Retina (tissue), 1 donor: ENCODE data around the gene MRPL23.
A peak's percentile ranks its signal among the peaks of the same experiment; 100 is the strongest.

ENCODE experiments used
- DNase-seq: peaks from one replicate; pipeline ENCODE4 v3.0.0-alpha.2; 2016

Gene MRPL23

DNA sequence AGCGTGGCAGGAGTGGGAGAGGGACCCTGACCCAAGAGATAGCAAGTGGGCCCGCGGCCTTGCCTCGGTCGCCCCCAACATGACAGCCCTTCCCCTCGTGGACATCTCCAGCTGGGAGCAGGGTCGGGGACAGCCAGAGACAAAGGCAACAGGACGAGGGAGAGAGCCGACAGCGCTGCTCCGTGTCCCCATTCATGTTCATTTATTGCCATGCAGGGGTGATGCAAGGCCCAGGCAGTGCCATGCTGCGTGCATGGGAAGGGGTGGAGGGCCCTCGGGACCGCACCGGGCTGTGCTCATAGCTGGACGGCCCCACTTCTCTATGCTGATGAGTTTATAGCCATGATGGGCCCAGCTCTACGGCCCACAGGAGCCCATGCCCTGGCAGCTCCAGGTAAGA is 12.7 kb downstream of the MRPL23 start:
- no peak for DNase-seq

DNA sequence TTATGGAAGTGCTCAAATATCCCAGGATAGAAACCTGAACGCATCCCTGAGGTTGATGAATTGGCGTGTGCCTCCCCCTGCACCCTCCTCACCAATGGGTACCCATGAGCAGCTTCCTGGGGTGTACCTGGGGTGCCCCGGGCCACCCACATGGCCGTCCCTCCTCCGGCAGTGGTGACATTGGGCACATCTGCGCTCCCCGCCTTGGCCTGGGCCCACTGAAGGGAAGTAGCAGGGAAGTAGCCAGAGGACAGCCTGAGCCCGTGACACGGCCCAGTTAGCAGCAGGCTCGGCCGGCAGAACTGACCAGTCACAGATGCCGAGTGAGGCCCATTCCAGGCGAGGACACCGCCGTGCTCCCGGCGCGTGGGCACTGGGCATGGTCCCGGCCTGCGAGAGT is 16.7 kb downstream of the MRPL23 start:
- no peak for DNase-seq

DNA sequence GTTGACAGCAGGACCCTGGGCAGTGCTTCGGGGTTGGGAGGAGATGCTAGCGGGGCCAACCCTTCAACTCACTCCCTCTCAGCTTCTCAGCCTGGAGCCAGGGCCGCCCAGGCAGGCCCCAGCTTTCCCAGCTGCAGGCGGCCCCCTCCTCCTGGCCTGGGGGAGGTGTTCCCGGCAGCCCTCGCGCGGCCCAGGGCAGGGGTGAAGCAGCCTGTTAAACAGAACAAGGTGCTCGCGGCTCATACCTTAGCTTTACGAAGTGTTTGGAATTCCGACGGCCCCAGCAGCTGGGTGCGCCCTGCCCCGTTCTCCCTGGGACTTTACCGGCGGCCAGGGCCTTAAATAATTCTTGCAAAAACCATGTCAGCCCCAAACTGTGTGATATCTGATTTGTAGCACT is 17.2 kb downstream of the MRPL23 start:
- no peak for DNase-seq

DNA sequence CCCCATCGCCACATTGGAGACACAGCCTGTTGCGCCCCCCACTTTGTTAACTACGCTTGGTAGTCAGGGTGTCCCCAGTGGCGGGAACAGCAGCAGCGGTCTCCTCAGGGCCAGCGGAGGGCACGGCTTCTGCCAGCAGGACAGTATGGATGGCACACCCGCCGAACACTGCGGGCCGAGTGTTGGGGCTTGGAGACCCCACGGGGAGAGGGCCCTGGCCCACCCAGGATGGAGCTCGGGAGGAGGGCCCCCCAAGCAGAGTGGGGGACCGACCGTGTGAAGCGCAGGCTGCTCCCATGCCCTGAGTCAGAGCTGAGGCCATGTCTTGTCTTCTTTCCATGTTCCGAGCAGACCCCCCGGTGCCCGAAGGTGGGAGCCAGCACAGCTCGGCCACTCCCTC is 17.8 kb downstream of the MRPL23 start:
- no peak for DNase-seq

DNA sequence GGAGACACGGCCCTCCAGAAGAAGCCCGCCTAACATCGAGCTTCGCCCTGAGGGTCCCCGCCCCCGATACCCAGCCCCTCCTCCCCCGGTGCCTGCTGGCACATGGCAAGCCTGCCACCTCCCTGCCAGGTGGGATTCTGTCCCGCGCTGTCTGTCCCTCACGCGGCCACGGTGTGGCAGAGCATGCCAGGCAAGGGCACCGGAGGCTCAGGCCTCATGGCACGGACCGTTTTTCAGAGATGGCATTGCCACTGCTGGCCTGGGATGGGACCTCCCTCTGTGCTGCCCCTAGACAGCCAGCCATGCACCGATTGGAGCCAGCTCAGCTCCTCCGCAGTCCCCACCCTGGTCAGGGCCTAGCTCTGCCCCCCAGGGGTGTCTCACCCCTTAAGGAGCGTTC is 19.4 kb downstream of the MRPL23 start:
- DNase-seq = no peak

DNA sequence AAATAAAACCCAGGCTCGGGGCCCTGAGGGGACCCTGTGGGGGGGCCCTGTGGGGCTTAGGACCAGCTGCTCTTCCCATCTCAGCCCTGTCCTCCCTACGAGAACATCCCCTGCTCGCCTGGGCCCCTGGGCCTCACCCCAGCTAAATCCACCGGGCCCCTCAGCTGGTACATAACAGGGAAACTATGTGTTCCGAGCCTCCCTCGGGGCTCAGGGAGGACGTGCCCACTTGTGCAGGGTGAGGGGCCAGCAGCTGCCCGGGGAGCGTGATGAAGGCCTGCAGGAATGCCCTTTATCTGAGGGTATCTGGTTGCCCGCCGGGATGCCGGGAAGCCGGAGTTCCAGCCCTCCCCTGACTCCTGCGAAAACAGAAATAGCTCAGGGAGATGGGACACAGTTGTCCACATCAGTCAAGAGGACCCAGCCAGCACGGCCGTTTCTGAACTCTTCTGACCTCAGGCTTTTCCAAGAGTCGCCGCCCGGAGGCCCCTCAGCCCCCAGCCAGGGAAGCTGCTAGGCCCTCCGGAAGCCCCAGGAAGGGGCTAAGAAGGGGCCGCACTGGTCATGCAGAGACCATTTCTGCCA is 20.6 kb downstream of the MRPL23 start:
- DNase-seq = peak; percentile 8

DNA sequence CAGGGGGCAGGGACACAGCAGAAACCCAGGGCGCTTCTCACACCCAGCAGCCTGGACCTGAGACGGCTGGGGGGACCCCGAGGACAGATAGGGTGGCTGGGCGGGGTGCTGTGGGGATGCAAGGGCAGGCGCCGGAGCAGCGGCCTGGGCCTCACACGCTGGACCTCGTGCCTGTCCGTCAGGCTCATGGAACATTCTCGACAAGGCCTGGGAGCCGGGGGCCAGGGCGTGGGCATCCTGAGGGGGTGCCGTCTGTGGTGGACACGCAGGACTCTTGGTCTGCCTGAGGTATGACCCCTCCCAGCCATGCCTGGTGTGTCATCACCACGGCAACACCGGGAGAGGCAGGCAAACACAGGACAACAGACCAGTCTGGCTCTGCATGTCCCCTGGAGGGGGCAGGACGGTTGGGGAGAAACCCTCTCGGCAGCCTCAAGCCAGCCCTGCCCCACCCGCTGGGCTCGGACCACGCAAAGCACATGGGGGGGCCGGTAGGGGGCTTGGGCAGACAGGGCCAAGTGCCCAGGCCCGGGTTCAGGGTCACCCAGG is 21.4 kb downstream of the MRPL23 start:
- DNase-seq = no peak

DNA sequence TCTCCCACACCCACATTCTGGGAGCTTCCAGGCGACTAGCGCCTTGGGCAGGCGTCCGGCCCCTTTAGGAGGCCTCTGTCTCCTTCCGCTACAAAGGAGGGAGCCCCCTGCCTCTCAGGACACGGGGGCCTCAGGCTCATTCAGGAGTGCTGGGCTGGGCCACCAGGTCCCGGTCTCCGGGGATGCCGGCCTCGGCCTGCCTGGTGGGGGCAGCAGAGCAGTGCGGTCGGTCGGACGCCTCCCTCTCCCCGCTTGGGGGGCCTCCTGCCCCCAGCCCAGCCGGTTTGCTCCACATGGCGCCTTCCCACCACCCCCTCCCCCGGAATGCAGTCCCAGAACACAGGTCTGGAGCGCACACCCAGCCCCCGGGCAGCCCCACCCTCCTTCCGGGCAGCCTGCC is 21.9 kb downstream of the MRPL23 start:
- DNase-seq = no peak

DNA sequence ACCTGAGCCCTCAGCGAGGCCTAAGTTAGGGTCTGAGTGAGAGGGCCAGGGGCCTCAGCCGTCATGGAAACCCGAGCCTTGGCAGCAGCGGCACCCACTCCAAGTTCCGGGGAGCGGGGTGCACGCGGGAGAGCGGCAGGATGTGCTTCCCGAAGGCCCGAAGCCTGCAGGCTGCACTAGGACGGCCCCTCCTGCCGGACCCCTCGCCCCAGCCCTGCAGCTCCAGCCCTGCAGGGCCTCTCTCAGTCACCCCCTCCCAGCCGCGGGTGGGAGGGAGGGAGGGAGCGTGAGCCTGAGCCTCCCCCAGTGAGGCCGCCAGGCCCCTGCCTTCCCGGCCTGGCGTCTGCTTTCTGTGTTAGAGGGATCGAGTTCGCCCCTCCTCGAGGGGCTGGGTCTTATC is 22.6 kb downstream of the MRPL23 start:
- no peak for DNase-seq

DNA sequence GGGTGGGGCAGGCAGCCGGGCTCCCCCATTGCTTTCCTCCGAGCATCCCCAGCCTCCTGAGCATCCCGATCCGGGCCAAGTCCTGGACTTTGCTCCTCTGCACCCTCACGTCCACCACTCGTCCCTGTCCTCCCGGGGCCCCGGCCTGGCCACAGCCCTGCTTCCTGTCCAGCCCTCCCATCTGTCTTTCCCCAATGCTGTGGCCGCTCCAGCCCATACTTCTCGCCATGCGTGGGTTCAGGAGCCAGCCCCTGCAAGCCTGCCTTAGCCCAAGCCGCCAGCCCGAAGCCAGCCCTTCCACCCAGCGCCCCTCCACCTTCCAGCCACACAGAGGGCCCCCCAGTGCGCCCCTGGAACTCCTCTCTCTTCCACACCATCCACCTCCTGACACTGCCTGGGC is 23.8 kb downstream of the MRPL23 start:
- DNase-seq = no peak

DNA sequence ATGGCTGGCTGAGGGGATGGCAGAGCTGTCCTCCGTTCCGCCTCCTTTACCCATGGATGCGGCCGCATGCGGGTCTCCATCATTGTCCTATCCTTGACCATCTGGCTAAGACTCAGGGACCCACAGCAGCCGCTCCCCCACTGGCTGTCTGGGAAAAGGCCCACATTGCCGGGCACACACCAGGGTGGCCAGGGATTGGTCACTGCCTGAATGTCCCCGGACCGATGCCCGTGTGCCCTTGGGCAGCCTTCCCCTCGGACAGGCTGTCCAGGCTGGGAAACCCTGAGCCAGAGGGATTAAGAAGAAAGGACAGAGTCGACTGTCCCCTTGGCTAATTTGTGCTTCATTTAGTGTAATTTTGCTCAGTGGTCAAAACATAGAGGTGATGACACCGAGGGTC is 28.1 kb downstream of the MRPL23 start:
- DNase-seq = no peak

DNA sequence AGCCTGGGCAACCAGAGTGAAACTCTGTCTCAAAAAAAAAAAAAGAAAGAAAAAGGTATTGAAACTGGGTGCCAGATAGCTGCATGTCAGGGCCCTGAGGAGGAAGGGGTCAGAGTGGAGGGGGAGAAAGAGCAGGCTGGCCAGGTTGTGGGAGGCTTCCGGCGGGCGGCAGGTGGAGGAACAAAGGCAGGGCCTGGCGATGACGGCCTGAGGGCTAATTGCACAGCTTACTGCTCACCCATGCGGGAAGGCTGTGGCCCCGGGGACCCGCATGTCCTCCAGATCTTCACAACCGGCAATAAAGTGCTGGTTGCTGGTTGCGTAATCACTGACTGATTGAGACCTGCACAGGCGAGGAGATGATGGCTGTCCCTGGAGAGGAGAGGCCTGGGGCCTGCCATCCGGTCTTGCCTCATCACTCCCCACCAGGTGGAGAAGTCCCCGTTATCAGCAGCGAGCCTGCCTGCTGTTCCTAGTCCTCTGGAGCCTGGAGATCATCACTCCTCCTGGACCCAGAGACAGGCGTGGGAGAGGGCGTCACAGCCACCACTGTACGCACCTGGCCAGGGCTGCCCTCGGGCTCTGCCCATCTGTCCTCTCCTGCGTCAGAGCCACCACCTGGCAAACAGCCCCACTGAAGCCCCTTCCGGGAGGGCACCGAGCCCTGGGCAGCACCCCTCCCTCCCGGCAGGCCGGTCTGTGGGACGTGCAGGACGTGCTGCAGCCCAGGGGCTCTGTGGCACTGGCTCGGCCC is 31.8 kb downstream of the MRPL23 start:
- DNase-seq = no peak

DNA sequence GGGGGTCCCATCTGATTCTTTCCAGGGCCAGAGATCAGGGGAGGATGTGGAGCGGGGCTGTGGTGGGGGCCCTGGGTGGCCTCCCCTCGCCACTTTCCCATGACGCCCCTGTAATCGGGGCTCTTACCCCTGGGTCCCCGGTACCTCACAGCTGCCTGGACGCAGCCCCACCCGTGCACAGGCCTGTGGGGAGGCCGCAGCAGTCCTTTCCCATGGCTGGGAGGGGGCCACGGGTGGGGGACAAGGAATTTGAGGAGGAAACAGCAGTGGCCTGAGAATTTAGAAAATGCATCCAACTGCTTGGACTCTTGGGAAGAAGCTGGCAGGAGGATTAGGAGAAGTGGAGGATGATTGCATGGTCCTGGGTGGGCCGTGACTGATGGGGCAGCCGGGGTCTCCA is 32.5 kb downstream of the MRPL23 start:
- DNase-seq = no peak

DNA sequence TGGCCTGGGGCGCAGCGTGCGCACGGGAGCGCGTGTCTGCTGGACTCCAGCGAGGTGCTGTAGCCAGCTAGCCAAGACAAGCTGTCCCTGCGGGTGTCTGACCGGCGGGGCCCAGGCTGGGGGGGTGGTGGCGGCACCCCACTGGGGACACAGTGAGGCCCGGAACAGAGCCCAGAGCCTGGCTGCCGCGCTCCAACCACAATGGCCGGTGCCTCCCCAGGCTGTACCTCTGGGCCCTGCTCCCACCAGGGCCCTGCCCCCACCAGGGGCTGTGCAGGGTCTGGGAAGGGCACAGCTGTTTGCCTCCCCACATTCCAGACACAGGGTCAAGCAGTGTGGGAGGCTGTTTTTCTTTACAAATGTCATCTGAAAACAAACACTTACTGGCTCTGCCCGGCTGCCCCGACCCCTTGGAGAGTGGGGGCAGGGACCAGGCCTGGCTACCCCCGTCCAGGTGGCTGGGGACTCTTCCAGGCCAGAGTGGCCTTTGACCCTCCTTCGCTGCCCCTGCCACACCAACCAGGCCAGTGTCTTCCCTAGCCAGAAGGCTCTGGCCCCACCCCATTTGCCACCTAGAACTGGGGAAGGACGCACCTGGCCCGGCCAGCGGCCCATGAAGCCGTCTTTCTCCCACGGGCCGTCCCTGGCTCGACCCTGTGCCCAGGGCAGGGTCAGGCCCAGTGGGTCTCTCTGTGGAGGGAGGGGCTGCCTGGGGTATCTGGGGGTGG is 35.9 kb downstream of the MRPL23 start:
- DNase-seq = no peak

DNA sequence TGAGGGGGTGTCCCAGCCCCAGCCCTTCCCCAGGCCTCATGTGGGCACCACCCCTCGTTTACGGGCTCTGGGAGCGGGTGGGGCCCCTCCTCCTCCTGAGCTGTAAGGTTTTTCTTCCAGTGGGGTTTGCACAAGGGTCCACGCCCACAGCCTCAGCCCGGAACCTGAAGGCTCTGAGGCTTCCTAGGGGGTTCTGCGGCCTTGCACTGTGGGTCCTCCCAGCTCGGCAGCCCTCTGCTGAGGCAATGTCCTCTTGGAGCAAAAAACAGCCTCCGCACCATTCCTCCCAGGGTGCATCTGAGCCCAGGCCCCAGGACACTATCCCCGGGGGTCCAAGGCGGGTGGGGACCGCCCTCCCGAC is 36.4 kb downstream of the MRPL23 start:
- DNase-seq = no peak

DNA sequence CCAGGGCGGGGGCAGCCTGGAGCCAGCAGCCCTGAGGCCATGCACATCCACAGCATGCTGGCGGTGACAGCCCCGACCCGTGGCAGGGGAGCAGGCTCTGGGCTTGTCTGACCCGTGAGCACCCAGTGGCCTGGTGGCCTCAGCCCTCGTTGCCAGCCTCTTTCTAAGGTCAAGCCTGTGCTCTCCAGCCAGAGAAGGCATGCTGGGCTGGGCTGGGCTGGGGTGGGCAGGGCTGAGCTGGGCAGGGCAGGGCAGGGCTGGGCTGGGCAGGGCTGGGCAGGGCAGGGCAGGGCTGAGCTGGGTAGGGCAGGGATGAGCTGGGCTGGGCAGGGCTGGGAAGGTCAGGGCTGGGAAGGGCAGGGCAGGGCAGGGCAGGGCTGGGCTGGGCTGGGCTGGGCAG is 39.9 kb downstream of the MRPL23 start:
- DNase-seq = no peak

DNA sequence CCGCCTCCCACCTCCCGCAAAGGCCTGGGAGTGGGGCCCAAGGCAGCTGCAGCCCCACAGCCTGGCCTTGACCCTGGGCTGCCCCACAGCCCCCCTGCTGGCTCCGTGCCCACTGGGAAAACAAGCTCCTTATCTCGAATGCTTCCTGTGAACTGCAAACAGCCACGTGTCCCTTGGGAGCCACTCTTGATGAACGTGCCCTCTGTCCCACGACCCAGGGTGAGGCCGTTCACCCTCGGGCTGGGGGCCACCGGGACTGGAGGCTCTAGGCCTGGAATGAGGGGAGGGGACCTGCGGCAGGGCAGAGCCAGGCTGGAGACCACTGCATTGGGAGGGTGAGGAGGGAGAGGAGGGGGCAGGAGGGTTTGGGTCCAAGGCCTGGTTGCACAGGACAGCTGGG is 41.0 kb downstream of the MRPL23 start:
- DNase-seq = no peak

DNA sequence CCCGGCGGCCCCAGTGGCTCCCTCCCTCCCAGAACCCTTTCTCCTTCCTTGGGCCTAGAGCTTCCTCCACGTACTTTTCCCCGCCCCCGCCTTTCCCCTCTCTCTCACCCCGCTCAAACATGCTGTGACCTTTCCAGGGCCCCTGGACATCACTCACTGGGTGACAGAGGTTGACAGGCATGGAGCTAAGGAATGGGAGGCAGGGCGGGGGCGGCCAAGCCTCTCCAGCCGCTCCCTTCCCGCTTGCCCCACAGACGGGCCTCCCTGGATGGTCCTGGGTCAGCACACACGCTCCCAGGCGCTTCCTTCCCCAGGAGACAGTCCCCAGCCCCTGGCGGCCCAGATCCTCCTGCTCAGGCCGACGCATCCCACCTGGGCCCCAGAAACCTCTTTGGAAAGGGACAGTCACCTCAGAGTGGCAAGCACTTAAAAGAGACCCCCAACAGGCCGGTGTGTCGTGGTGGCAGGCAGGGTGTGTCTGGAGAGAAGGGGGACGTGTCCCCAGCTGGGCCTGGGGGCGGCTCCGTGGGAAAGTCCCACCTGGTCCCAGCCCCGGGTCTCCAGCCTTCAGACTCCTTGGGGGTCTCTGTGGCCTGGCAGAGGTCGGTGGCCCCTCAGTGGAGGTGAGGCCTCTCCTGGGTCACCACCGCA is 41.7 kb downstream of the MRPL23 start:
- peak; percentile 42 for DNase-seq

DNA sequence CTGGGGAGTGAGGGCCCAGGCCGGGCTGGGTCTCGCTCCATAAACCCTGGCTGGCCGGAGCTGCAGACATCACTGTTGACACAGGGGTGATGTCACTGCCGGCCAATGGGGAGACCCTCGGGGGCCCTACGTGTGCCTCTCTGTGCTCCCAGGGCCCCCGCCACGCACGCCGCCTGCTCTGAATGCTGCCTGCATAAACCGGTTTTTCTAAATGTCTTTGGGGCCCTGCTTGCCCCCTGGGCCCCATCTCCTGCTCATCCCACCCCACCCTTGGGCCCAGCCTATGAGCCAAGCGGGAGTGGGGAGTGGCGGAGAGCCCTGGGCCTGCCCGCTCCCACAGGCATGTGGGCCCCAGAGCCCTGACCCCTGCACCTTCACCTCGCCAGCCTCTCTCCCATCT is 42.8 kb downstream of the MRPL23 start:
- DNase-seq = no peak

DNA sequence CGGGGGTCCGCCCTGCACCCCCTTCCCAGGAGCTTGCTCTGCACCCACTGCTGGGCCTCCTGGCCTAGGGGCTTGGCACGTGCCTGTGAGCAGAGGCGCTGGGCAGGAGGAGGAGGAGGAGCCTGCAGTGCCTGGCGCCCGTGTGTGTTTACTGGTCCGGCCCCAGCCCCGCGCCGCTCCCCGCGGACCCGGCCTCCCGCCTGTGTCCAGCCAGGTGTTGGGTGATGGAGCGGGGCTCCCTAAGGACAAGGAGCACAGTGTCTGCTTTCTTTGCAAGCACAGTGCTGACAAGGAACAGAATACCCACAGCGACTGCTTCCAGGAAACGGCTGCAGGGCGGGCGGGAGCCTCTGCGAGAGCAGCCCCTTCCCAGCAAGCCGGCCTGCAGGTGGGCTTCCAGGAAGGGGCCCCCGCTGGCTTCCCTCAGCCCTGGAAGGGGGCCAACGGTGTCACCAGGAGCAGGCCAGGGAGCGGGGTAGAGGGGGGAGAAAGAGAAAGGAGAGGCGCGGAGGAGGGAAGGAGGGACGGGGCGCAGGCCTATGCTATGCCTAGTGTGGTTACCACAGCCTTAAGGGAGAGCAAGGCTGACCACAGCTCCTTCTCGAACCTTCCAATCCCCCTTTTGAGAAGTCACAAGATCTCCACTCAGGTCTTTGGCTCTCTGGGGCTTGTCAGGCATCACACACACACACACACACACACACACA is 43.9 kb downstream of the MRPL23 start:
- DNase-seq = no peak

DNA sequence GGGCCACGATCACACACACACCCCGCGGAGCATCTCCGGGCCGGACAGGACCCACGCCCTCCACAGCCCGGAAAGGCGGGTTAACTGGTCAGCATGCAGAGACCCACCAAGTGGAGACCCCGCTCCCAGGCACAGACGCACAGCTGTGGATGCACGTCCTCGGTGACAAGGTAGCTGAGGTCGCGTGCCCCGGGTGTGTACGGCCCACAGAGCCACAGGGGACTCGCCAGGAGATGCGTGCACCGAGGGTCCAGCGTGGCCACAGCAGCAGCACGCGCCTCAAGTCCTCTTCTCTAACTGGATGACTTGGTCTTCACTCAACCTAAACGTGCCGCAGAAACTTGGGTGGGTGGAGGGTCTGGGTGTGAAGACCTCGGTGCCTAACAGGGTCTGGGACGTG is 45.0 kb downstream of the MRPL23 start:
- DNase-seq = no peak

DNA sequence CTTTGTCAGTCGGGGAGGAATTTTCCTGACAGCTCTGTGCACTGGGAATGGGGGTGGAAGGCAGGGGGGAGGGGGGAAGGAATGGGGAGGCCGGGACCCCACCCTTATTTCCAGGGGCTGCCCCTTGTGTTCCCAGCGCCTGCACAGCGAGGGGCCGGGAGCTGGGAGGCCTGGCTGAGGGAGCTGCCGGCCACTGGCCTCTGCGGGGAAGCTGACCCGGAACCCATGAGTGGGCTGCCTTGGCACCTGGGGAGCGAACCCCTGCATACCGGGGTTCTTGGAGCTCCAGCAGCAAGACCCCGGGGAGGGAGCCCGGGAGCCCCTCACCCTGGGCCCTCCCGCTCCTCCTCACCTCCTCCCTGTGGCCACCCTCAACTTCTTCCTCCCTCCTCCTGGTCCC is 47.0 kb downstream of the MRPL23 start:
- no peak for DNase-seq

DNA sequence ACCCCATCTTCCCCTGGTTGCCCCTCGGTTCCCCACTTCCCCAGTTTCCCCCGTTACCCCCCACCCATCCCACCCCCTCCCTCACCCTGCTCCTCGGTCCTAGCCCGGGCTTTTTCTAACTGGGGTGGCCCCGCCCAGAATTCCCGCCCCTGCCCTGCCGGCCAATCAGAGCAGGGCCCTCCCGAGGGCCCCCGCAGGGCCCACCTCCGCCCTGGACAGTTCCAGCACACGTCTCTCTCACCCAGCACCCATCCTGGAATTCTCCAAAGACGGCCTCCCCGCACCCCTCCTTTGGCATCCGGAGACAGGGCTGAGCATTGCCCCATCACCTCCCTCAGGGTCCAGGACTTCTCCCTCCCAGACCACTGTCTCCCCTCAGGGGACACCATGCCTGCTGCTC is 50.6 kb downstream of the MRPL23 start, which contains the start of gene H19:
Gene H19, minus strand, starts transcription at position 88 of the 400 bp plus-strand sequence.
- DNase-seq = no peak
